HepG2 (cell line): ENCODE measurements around the gene CMC1. TPM values are rescaled to one million over a fixed set of nuclear protein-coding genes. Genes with fewer than 3 reads are reported as not detected.

Source experiments
- ARNTL ChIP-seq: sonication (generic); formaldehyde crosslinking; IDR thresholded peaks from 2 replicates; pipeline ENCODE4 v1.4.0; 2020; ENCODE audit warnings: mild to moderate bottlenecking, missing genetic modification reagents
- BRCA1 ChIP-seq: sonication (generic); formaldehyde crosslinking; IDR thresholded peaks from 2 replicates; pipeline ENCODE4 v1.4.0; 2020; ENCODE audit warnings: missing genetic modification reagents
- ELF3 ChIP-seq: IDR thresholded peaks from 2 replicates; pipeline ENCODE4 v1.6.1; 2016; ENCODE audit warnings: missing genetic modification reagents, missing compliant biosample characterization
- FOXO1 ChIP-seq: sonication (generic); formaldehyde crosslinking; IDR thresholded peaks from 2 replicates; pipeline ENCODE4 v1.4.0; 2020; ENCODE audit warnings: missing genetic modification reagents
- GTF2F1 ChIP-seq: fragments of 150-350 bp; IDR thresholded peaks from 2 replicates; pipeline ENCODE4 v1.6.1; 2014; ENCODE audit warnings: low read length
- HNF4G ChIP-seq, 2 experiments: sonication (generic) in 1 of 2; formaldehyde crosslinking in 1 of 2; IDR thresholded peaks; 2 replicates each; pipeline versions ENCODE4 v1.4.0 to v1.6.1; 2011 to 2020; ENCODE audit warnings: borderline replicate concordance in 2 of 2, low read depth in 2 of 2, mild to moderate bottlenecking in 2 of 2, low read length in 1 of 2, missing genetic modification reagents in 1 of 2, moderate library complexity in 1 of 2
- KAT7 ChIP-seq: IDR thresholded peaks from 2 replicates; pipeline ENCODE4 v1.6.1; 2018; ENCODE audit warnings: borderline replicate concordance, missing compliant biosample characterization
- SPEN ChIP-seq: sonication (generic); formaldehyde crosslinking; IDR thresholded peaks from 2 replicates; pipeline ENCODE4 v1.5.1; 2020; ENCODE audit warnings: low read depth, mild to moderate bottlenecking, missing genetic modification reagents
- SRSF9 ChIP-seq: fragments of 200-400 bp; formaldehyde crosslinking; IDR thresholded peaks from 2 replicates; pipeline ENCODE4 v1.6.1; 2018; ENCODE audit warnings: borderline replicate concordance, mild to moderate bottlenecking, low read depth, low read length; ENCODE audit not compliant: insufficient read depth, poor library complexity, severe bottlenecking
- TCF7L2 ChIP-seq: IDR thresholded peaks from 2 replicates; pipeline ENCODE4 v1.6.1; 2011; ENCODE audit warnings: mild to moderate bottlenecking, low read depth, low read length, moderate library complexity
- TP53 ChIP-seq: sonication (generic); formaldehyde crosslinking; conservative IDR thresholded peaks from 2 replicates; pipeline ENCODE4 v1.4.0; 2020; ENCODE audit warnings: missing genetic modification reagents
- UBTF ChIP-seq: sonication (generic); formaldehyde crosslinking; IDR thresholded peaks from 2 replicates; pipeline ENCODE4 v1.4.0; 2020; ENCODE audit warnings: mild to moderate bottlenecking, missing genetic modification reagents
- ZC3H13 ChIP-seq: sonication (generic); formaldehyde crosslinking; IDR thresholded peaks from 2 replicates; pipeline ENCODE4 v1.8.1; 2023; ENCODE audit warnings: mild to moderate bottlenecking, missing genetic modification reagents, moderate library complexity
- ZGPAT ChIP-seq: IDR thresholded peaks from 2 replicates; pipeline ENCODE4 v1.6.1; 2016; ENCODE audit warnings: mild to moderate bottlenecking
- ZKSCAN1 ChIP-seq: fragments of 150-350 bp; IDR thresholded peaks from 2 replicates; pipeline ENCODE4 v1.6.1; 2014; ENCODE audit warnings: low read length
- ZNF136 ChIP-seq: sonication (generic); formaldehyde crosslinking; IDR thresholded peaks from 2 replicates; pipeline ENCODE4 v1.8.1; 2022; ENCODE audit warnings: low read depth, mild to moderate bottlenecking, moderate library complexity, missing genetic modification reagents
- ZNF205 ChIP-seq: IDR thresholded peaks from 2 replicates; pipeline ENCODE4 v1.6.1; 2018; ENCODE audit warnings: missing biosample characterization, missing genetic modification reagents
- ZNF256 ChIP-seq: sonication (generic); formaldehyde crosslinking; conservative IDR thresholded peaks from 2 replicates; pipeline ENCODE4 v1.4.0; 2020; ENCODE audit warnings: missing genetic modification reagents
- ZNF607 ChIP-seq: sonication (generic); formaldehyde crosslinking; IDR thresholded peaks from 2 replicates; pipeline ENCODE4 v1.5.1; 2020; ENCODE audit warnings: missing genetic modification reagents, mild to moderate bottlenecking, borderline replicate concordance
- ZNF678 ChIP-seq: sonication (generic); formaldehyde crosslinking; IDR thresholded peaks from 2 replicates; pipeline ENCODE4 v1.4.0; 2020; ENCODE audit warnings: mild to moderate bottlenecking, missing genetic modification reagents
- ZNF75D ChIP-seq: sonication (generic); formaldehyde crosslinking; IDR thresholded peaks from 2 replicates; pipeline ENCODE4 v1.8.1; 2023; ENCODE audit warnings: missing genetic modification reagents, mild to moderate bottlenecking, borderline replicate concordance
- polyA plus RNA-seq, 8 experiments: library from polyadenylated mRNA; depleted of rRNA in 3 of 8; stranded (reverse) in 7 of 8; unstranded in 1 of 8; fragments of >200 nt; fragmentation: Illumina TruSeq in 4 of 8; extraction: Trizol in 4 of 8; gene quantifications; 2 replicates each; pipeline versions ENCODE4 v1.2.1 to v1.2.3, GENCODE V29; 2011 to 2016; ENCODE audit warnings: low read depth in 4 of 8, missing spikeins in 1 of 8, mixed read lengths in 1 of 8; ENCODE audit not compliant: insufficient read depth in 1 of 8
- total RNA-seq, 5 experiments: library from RNA; depleted of rRNA; stranded (reverse); fragments of >200 nt; fragmentation: Illumina TruSeq; extraction: Trizol; gene quantifications; 2 replicates each; pipeline ENCODE4 v1.2.3, GENCODE V29; 2016; ENCODE audit warnings: low read depth in 1 of 5
- TF ChIP-seq, protein P1 (sequence below): sonication (generic); formaldehyde crosslinking; IDR thresholded peaks from 2 replicates; pipeline ENCODE4 v1.5.0; 2020; ENCODE audit warnings: missing genetic modification reagents
- TF ChIP-seq, protein P2 (sequence below): sonication (generic); formaldehyde crosslinking; IDR thresholded peaks from 2 replicates; pipeline ENCODE4 v1.5.1; 2020; ENCODE audit warnings: missing genetic modification reagents, mild to moderate bottlenecking, borderline replicate concordance

CMC1 gene
- total and polyA plus RNA-seq, 2 of the 13 experiments (the other 11 are each of a cell fraction or from before 2014, with no cell fraction given), result 22.1 to 29.5 TPM

- TF ChIP-seq ZNF136 (CRISPR knock-in tag) (peak; percentile 72), ZNF75D (peak; percentile 86; the same call in 1 of the 2 replicates), ZC3H13 (CRISPR knock-in tag) (0 out of 2 replicates have a peak, but pooled peaks have one; percentile 52), TCF7L2 (no peak), ZNF205 (CRISPR knock-in tag) (peak; percentile 56), SPEN (peak; percentile 87), UBTF (CRISPR knock-in tag) (peak; percentile 93), GTF2F1 (no peak), ZNF256 (CRISPR knock-in tag) (peak; percentile 26; the same call in 1 of the 2 replicates), SRSF9 (no peak), ZGPAT (CRISPR knock-in tag) (peak; percentile 95), ZKSCAN1 (no peak), HNF4G (IDR thresholded peaks at IDR 0.05; ENCODE audit: borderline replicate concordance, low read depth, low read length) (no peak), HNF4G (CRISPR knock-in tag; IDR thresholded peaks at IDR 0.05; ENCODE audit: borderline replicate concordance, low read depth) (no peak; the same call in 1 of the 2 replicates), ZNF607 (peak; percentile 47; the same call in 1 of the 2 replicates), KAT7 (peak; percentile 87), TP53 (CRISPR knock-in tag) (no peak), FOXO1 (CRISPR knock-in tag) (peak; percentile 4; the same call in 1 of the 2 replicates), ARNTL (peak; percentile 52; the same call in 1 of the 2 replicates), ZNF678 (CRISPR knock-in tag) (no peak; the same call in 1 of the 2 replicates), BRCA1 (CRISPR knock-in tag) (no peak), ELF3 (CRISPR knock-in tag) (peak; percentile 80)
- TF ChIP-seq, protein P1, sequence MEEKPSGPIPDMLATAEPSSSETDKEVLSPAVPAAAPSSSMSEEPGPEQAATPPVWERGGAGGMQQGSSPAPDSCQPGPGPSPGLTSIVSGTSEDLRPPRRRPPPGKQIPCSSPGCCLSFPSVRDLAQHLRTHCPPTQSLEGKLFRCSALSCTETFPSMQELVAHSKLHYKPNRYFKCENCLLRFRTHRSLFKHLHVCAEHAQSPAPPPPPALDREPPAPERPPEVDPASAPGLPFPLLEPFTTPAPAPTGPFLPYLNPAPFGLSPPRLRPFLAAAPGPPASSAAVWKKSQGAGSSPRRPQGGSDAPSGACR, result peak; percentile 41; the same call in 1 of the 2 replicates
- TF ChIP-seq, protein P2, sequence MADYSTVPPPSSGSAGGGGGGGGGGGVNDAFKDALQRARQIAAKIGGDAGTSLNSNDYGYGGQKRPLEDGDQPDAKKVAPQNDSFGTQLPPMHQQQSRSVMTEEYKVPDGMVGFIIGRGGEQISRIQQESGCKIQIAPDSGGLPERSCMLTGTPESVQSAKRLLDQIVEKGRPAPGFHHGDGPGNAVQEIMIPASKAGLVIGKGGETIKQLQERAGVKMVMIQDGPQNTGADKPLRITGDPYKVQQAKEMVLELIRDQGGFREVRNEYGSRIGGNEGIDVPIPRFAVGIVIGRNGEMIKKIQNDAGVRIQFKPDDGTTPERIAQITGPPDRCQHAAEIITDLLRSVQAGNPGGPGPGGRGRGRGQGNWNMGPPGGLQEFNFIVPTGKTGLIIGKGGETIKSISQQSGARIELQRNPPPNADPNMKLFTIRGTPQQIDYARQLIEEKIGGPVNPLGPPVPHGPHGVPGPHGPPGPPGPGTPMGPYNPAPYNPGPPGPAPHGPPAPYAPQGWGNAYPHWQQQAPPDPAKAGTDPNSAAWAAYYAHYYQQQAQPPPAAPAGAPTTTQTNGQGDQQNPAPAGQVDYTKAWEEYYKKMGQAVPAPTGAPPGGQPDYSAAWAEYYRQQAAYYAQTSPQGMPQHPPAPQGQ (CRISPR knock-in tag), result no peak
These were observed 107.4 kb downstream of the CMC1 start, which contains the start of the genes AZI2 and ZCWPW2 (continued) for GRCh38 chr3:28348629-28349468.
